ENCODE data around the gene ACAT2. TPM values are rescaled to one million over a fixed set of nuclear protein-coding genes. Genes with fewer than 3 reads are reported as not detected.

The ACAT2 gene
- total RNA-seq, 1 donor from 2014 or later, result 5.2 TPM

- Histone ChIP-seq H3K27ac (ENCODE audit: low read depth, low read length) (peak overlapping the region; percentile 91), H3K9me3 (ENCODE audit: control insufficient read depth in 3 of 3, low read length in 3 of 3) (no peaks in the 10 kb centered on the region), H3K4me3 (ENCODE audit: low read length in 3 of 3) (peak overlapping the region; percentile 90 to 99 (median 99)), H3K36me3 (ENCODE audit: control insufficient read depth in 3 of 3, insufficient read depth in 3 of 3, low read length in 3 of 3) (peaks cover 12 to 17% (median 15%) of the 10 kb centered on the region in 3 donors), H3K9ac (ENCODE audit: low read depth in 1 of 3, low read length in 3 of 3) (peak overlapping the region; percentile 91 to 94 (median 91)), H3K4me1 (ENCODE audit: control insufficient read depth in 3 of 3, insufficient read depth in 3 of 3, low read length in 3 of 3) (peaks cover 13 to 21% (median 19%) of the 10 kb centered on the region in 3 donors), H3K27me3 (ENCODE audit: control insufficient read depth in 3 of 3, insufficient read depth in 3 of 3, low read length in 3 of 3) (no peaks in the 10 kb centered on the region)
These were observed 544 bp upstream of the ACAT2 start for GRCh38 chr6:159761129-159761872.

GRCh38 chr6:159762681-159763293, 942 bp downstream of the ACAT2 start:
- no peaks in the 10 kb centered on the region for H3K27me3 ChIP-seq (ENCODE audit: control insufficient read depth in 3 of 3, insufficient read depth in 3 of 3, low read length in 3 of 3)
- peak overlapping the region; percentile 93 to 99 (median 99) for H3K4me3 ChIP-seq (ENCODE audit: low read length in 3 of 3)
- peak overlapping the region; percentile 68 to 97 (median 81) for H3K9ac ChIP-seq (ENCODE audit: low read depth in 1 of 3, low read length in 3 of 3)
- H3K36me3 ChIP-seq (ENCODE audit: control insufficient read depth in 3 of 3, insufficient read depth in 3 of 3, low read length in 3 of 3), result peaks cover 17 to 25% (median 22%) of the 10 kb centered on the region in 3 donors
- peaks cover 13 to 21% (median 19%) of the 10 kb centered on the region in 3 donors for H3K4me1 ChIP-seq (ENCODE audit: control insufficient read depth in 3 of 3, insufficient read depth in 3 of 3, low read length in 3 of 3)
- H3K9me3 ChIP-seq (ENCODE audit: control insufficient read depth in 3 of 3, low read length in 3 of 3), result no peaks in the 10 kb centered on the region
- H3K27ac ChIP-seq (ENCODE audit: low read depth, low read length), result peak overlapping the region; percentile 91

- Histone ChIP-seq H3K4me3 (ENCODE audit: low read length in 3 of 3) (no peak overlapping the region), H3K9ac (ENCODE audit: low read depth in 1 of 3, low read length in 3 of 3) (no peak overlapping the region), H3K27me3 (ENCODE audit: control insufficient read depth in 3 of 3, insufficient read depth in 3 of 3, low read length in 3 of 3) (no peaks in the 10 kb centered on the region), H3K4me1 (ENCODE audit: control insufficient read depth in 3 of 3, insufficient read depth in 3 of 3, low read length in 3 of 3) (peaks cover 8% of the 10 kb centered on the region in 3 donors), H3K36me3 (ENCODE audit: control insufficient read depth in 3 of 3, insufficient read depth in 3 of 3, low read length in 3 of 3) (peaks cover 13 to 33% (median 30%) of the 10 kb centered on the region in 3 donors), H3K27ac (ENCODE audit: low read depth, low read length) (no peak overlapping the region), H3K9me3 (ENCODE audit: control insufficient read depth in 3 of 3, low read length in 3 of 3) (no peaks in the 10 kb centered on the region)
These were observed 5.1 kb downstream of the ACAT2 start for GRCh38 chr6:159766906-159767305.

- H3K9ac ChIP-seq (ENCODE audit: low read depth in 1 of 3, low read length in 3 of 3), result no peak overlapping the region
- no peaks in the 10 kb centered on the region for H3K27me3 ChIP-seq (ENCODE audit: control insufficient read depth in 3 of 3, insufficient read depth in 3 of 3, low read length in 3 of 3)
- peaks cover 13 to 29% (median 27%) of the 10 kb centered on the region in 3 donors for H3K36me3 ChIP-seq (ENCODE audit: control insufficient read depth in 3 of 3, insufficient read depth in 3 of 3, low read length in 3 of 3)
- no peaks in the 10 kb centered on the region for H3K9me3 ChIP-seq (ENCODE audit: control insufficient read depth in 3 of 3, low read length in 3 of 3)
- no peak overlapping the region for H3K4me3 ChIP-seq (ENCODE audit: low read length in 3 of 3)
- no peak overlapping the region for H3K27ac ChIP-seq (ENCODE audit: low read depth, low read length)
- no peaks in the 10 kb centered on the region for H3K4me1 ChIP-seq (ENCODE audit: control insufficient read depth in 3 of 3, insufficient read depth in 3 of 3, low read length in 3 of 3)
These were observed 7.6 kb downstream of the ACAT2 start for GRCh38 chr6:159769470-159769869.

GRCh38 chr6:159772196-159772595, 10.4 kb downstream of the ACAT2 start:
- Histone ChIP-seq H3K27me3 (ENCODE audit: control insufficient read depth in 3 of 3, insufficient read depth in 3 of 3, low read length in 3 of 3) (no peaks in the 10 kb centered on the region), H3K9me3 (ENCODE audit: control insufficient read depth in 3 of 3, low read length in 3 of 3) (no peaks in the 10 kb centered on the region), H3K36me3 (ENCODE audit: control insufficient read depth in 3 of 3, insufficient read depth in 3 of 3, low read length in 3 of 3) (peaks cover 9 to 32% (median 31%) of the 10 kb centered on the region in 3 donors), H3K27ac (ENCODE audit: low read depth, low read length) (no peak overlapping the region), H3K4me3 (ENCODE audit: low read length in 3 of 3) (no peak overlapping the region), H3K4me1 (ENCODE audit: control insufficient read depth in 3 of 3, insufficient read depth in 3 of 3, low read length in 3 of 3) (no peaks in the 10 kb centered on the region), H3K9ac (ENCODE audit: low read depth in 1 of 3, low read length in 3 of 3) (no peak overlapping the region)

GRCh38 chr6:159777240-159777904, 15.5 kb downstream of the ACAT2 start:
- H3K27me3 ChIP-seq (ENCODE audit: control insufficient read depth in 3 of 3, insufficient read depth in 3 of 3, low read length in 3 of 3), result no peaks in the 10 kb centered on the region
- H3K9ac ChIP-seq (ENCODE audit: low read depth in 1 of 3, low read length in 3 of 3), result no peak overlapping the region
- H3K36me3 ChIP-seq (ENCODE audit: control insufficient read depth in 3 of 3, insufficient read depth in 3 of 3, low read length in 3 of 3), result peaks cover 34 to 56% (median 53%) of the 10 kb centered on the region in 3 donors
- no peak overlapping the region for H3K27ac ChIP-seq (ENCODE audit: low read depth, low read length)
- H3K4me1 ChIP-seq (ENCODE audit: control insufficient read depth in 3 of 3, insufficient read depth in 3 of 3, low read length in 3 of 3), result no peaks in the 10 kb centered on the region
- H3K9me3 ChIP-seq (ENCODE audit: control insufficient read depth in 3 of 3, low read length in 3 of 3), result no peaks in the 10 kb centered on the region
- no peak overlapping the region for H3K4me3 ChIP-seq (ENCODE audit: low read length in 3 of 3)

GRCh38 chr6:159778131-159778530, 16.3 kb downstream of the ACAT2 start:
- no peaks in the 10 kb centered on the region for H3K9me3 ChIP-seq (ENCODE audit: control insufficient read depth in 3 of 3, low read length in 3 of 3)
- no peak overlapping the region for H3K9ac ChIP-seq (ENCODE audit: low read depth in 1 of 3, low read length in 3 of 3)
- H3K27ac ChIP-seq (ENCODE audit: low read depth, low read length), result no peak overlapping the region
- no peaks in the 10 kb centered on the region for H3K27me3 ChIP-seq (ENCODE audit: control insufficient read depth in 3 of 3, insufficient read depth in 3 of 3, low read length in 3 of 3)
- no peaks in the 10 kb centered on the region for H3K4me1 ChIP-seq (ENCODE audit: control insufficient read depth in 3 of 3, insufficient read depth in 3 of 3, low read length in 3 of 3)
- peaks cover 41 to 64% (median 60%) of the 10 kb centered on the region in 3 donors for H3K36me3 ChIP-seq (ENCODE audit: control insufficient read depth in 3 of 3, insufficient read depth in 3 of 3, low read length in 3 of 3)
- no peak overlapping the region for H3K4me3 ChIP-seq (ENCODE audit: low read length in 3 of 3)

GRCh38 chr6:159778542-159779103, 16.8 kb downstream of the ACAT2 start:
- no peak overlapping the region for H3K9ac ChIP-seq (ENCODE audit: low read depth in 1 of 3, low read length in 3 of 3)
- H3K4me3 ChIP-seq (ENCODE audit: low read length in 3 of 3), result no peak overlapping the region
- no peaks in the 10 kb centered on the region for H3K9me3 ChIP-seq (ENCODE audit: control insufficient read depth in 3 of 3, low read length in 3 of 3)
- no peaks in the 10 kb centered on the region for H3K27me3 ChIP-seq (ENCODE audit: control insufficient read depth in 3 of 3, insufficient read depth in 3 of 3, low read length in 3 of 3)
- H3K36me3 ChIP-seq (ENCODE audit: control insufficient read depth in 3 of 3, insufficient read depth in 3 of 3, low read length in 3 of 3), result peaks cover 46 to 69% (median 64%) of the 10 kb centered on the region in 3 donors
- H3K4me1 ChIP-seq (ENCODE audit: control insufficient read depth in 3 of 3, insufficient read depth in 3 of 3, low read length in 3 of 3), result no peaks in the 10 kb centered on the region
- H3K27ac ChIP-seq (ENCODE audit: low read depth, low read length), result no peak overlapping the region

GRCh38 chr6:159788276-159788675, 26.4 kb downstream of the ACAT2 start:
- peak overlapping the region; percentile 92 for H3K27ac ChIP-seq (ENCODE audit: low read depth, low read length)

More at GRCh38 chr6:159788276-159788675, 26.4 kb downstream of the ACAT2 start:
- Histone ChIP-seq H3K9ac (ENCODE audit: low read depth in 1 of 3, low read length in 3 of 3) (peak overlapping the region; percentile 93 to 97 (median 95)), H3K4me1 (ENCODE audit: control insufficient read depth in 3 of 3, insufficient read depth in 3 of 3, low read length in 3 of 3) (peaks cover 19 to 38% (median 34%) of the 10 kb centered on the region in 3 donors), H3K27me3 (ENCODE audit: control insufficient read depth in 3 of 3, insufficient read depth in 3 of 3, low read length in 3 of 3) (no peaks in the 10 kb centered on the region), H3K9me3 (ENCODE audit: control insufficient read depth in 3 of 3, low read length in 3 of 3) (no peaks in the 10 kb centered on the region), H3K36me3 (ENCODE audit: control insufficient read depth in 3 of 3, insufficient read depth in 3 of 3, low read length in 3 of 3) (peaks cover 30 to 53% (median 38%) of the 10 kb centered on the region in 3 donors), H3K4me3 (ENCODE audit: low read length in 3 of 3) (peak overlapping the region; percentile 95 to 99 (median 98))
